Endothelial cell of umbilical vein (primary cell): ENCODE data around the gene ZNF12.
"Not testable (repeated sequence)": the region's sequence is repeated elsewhere in the genome, so short reads cannot be mapped to it uniquely, and the experiment has no call there.

Experiments used
- CTCF ChIP-seq, 2 donors: IDR thresholded peaks; 1 replicate in 1 of 2; 2 replicates in 1 of 2; pipeline ENCODE4 v1.5.1; 2011; ENCODE audit warnings: low read length in 2 of 2, mild to moderate bottlenecking in 2 of 2, moderate library complexity in 2 of 2, control low read depth in 1 of 2, inconsistent platforms in 1 of 2, low read depth in 1 of 2; ENCODE audit not compliant: insufficient read depth in 1 of 2; ENCODE audit errors: extremely low read depth in 1 of 2
- EZH2 ChIP-seq: IDR thresholded peaks from 2 replicates; pipeline ENCODE4 v1.6.1; 2012; ENCODE audit warnings: borderline replicate concordance, low read depth, mild to moderate bottlenecking, moderate library complexity, low read length, inconsistent platforms; ENCODE audit not compliant: severe bottlenecking
- JUN ChIP-seq: IDR thresholded peaks from 2 replicates; pipeline ENCODE4 v1.6.1; 2011; ENCODE audit warnings: borderline replicate concordance, low read depth; ENCODE audit not compliant: insufficient read length, insufficient read depth
- MAX ChIP-seq: IDR thresholded peaks from 2 replicates; pipeline ENCODE4 v1.6.1; 2011; ENCODE audit not compliant: insufficient read depth, insufficient read length
- POLR2A ChIP-seq: IDR thresholded peaks from 2 replicates; pipeline ENCODE4 v1.6.1; 2012; ENCODE audit warnings: low read depth, mild to moderate bottlenecking, control low read depth, low read length
- POLR2AphosphoS5 ChIP-seq: IDR thresholded peaks from 2 replicates; pipeline ENCODE4 v1.6.1; 2012; ENCODE audit warnings: low read depth, mild to moderate bottlenecking, control low read depth, low read length, moderate library complexity; ENCODE audit not compliant: insufficient read depth

- not testable (repeated sequence) for TF ChIP-seq JUN; CTCF (IDR thresholded peaks at IDR 0.05; ENCODE audit: extremely low read depth in 1 of 2, insufficient read depth in 1 of 2, low read depth in 1 of 2, low read length in 2 of 2); EZH2; POLR2AphosphoS5; POLR2A; MAX
These were observed 43.4 kb upstream of the ZNF12 start for GRCh38 chr7:6750173-6750572.
